ENCODE results near the gene PRR14. TPM values are rescaled to one million over a fixed set of nuclear protein-coding genes. Genes with fewer than 3 reads are reported as not detected.
"Not testable (repeated sequence)": the region's sequence is repeated elsewhere in the genome, so short reads cannot be mapped to it uniquely, and the experiment has no call there.

Gene PRR14
- total RNA-seq, 2 donors from 2014 or later, result 21.2 to 35.4 TPM

GRCh38 chr16:30699615-30700099 is 48.9 kb downstream of the PRR14 start:
- H3K4me3 ChIP-seq (ENCODE audit: low read length), result peak overlapping the region; percentile 99
- H3K27me3 Mint-ChIP-seq (ENCODE audit: insufficient read depth), result peaks cover 28% of the 10 kb centered on the region
- DNase-seq, result no peak
- peaks cover 8% of the 10 kb centered on the region for H3K27me3 ChIP-seq (ENCODE audit: control insufficient read depth, insufficient read depth, low read length, poor library complexity, severe bottlenecking)
- no peak for TF ChIP-seq CTCF (conservative IDR thresholded peaks at IDR 0.05)
- peaks cover 39% of the 10 kb centered on the region for H3K36me3 ChIP-seq (ENCODE audit: control insufficient read depth, insufficient read depth, low read length)
- peaks cover 12% of the 10 kb centered on the region for H3K4me1 Mint-ChIP-seq
- H3K9me3 Mint-ChIP-seq, result no peaks in the 10 kb centered on the region
- peak overlapping the region; percentile 100 for H3K27ac ChIP-seq (ENCODE audit: low read depth, low read length)
- WGBS, 2 experiments (ENCODE audit: insufficient coverage in 1 of 2, insufficient read length in 1 of 2), result 53 to 70% methylated on average over 5 to 7 of the region's 8 CpGs
- peak overlapping the region; percentile 100 for H3K9ac ChIP-seq (ENCODE audit: extremely low read depth, low read length, poor library complexity, severe bottlenecking)
- H3K9me3 ChIP-seq (ENCODE audit: control insufficient read depth, low read length), result no peaks in the 10 kb centered on the region
- H3K4me1 ChIP-seq (ENCODE audit: control insufficient read depth, insufficient read depth, low read length), result no peaks in the 10 kb centered on the region
- peaks cover 32% of the 10 kb centered on the region for H3K36me3 Mint-ChIP-seq (ENCODE audit: low read depth)
- H3K4me3 Mint-ChIP-seq, result peak overlapping the region; percentile 81
- peak overlapping the region; percentile 94 for H3K27ac Mint-ChIP-seq

- Mint-ChIP-seq H3K4me1 (peaks cover 12% of the 10 kb centered on the region), H3K27me3 (ENCODE audit: insufficient read depth) (peaks cover 20% of the 10 kb centered on the region), H3K36me3 (ENCODE audit: low read depth) (peaks cover 37% of the 10 kb centered on the region), H3K27ac (no peak overlapping the region), H3K9me3 (no peaks in the 10 kb centered on the region), H3K4me3 (no peak overlapping the region)
- Histone ChIP-seq H3K4me1 (ENCODE audit: control insufficient read depth, insufficient read depth, low read length) (no peaks in the 10 kb centered on the region), H3K27me3 (ENCODE audit: control insufficient read depth, insufficient read depth, low read length, poor library complexity, severe bottlenecking) (no peaks in the 10 kb centered on the region), H3K36me3 (ENCODE audit: control insufficient read depth, insufficient read depth, low read length) (peaks cover 44% of the 10 kb centered on the region), H3K9me3 (ENCODE audit: control insufficient read depth, low read length) (no peaks in the 10 kb centered on the region), H3K9ac (ENCODE audit: extremely low read depth, low read length, poor library complexity, severe bottlenecking) (no peak overlapping the region), H3K4me3 (ENCODE audit: low read length) (peak overlapping the region; percentile 99), H3K27ac (ENCODE audit: low read depth, low read length) (no peak overlapping the region)
- no peak for TF ChIP-seq CTCF (conservative IDR thresholded peaks at IDR 0.05)
- no peak for DNase-seq
- WGBS, 2 experiments (ENCODE audit: insufficient coverage in 1 of 2, insufficient read length in 1 of 2), result 82 to 89% methylated on average over 6 to 9 of the region's 9 CpGs
Observed at GRCh38 chr16:30700491-30700890, 49.7 kb downstream of the PRR14 start.

- Histone ChIP-seq H3K27ac (ENCODE audit: low read depth, low read length) (no peak overlapping the region), H3K4me1 (ENCODE audit: control insufficient read depth, insufficient read depth, low read length) (no peaks in the 10 kb centered on the region), H3K9me3 (ENCODE audit: control insufficient read depth, low read length) (no peaks in the 10 kb centered on the region), H3K36me3 (ENCODE audit: control insufficient read depth, insufficient read depth, low read length) (peaks cover 49% of the 10 kb centered on the region), H3K9ac (ENCODE audit: extremely low read depth, low read length, poor library complexity, severe bottlenecking) (no peak overlapping the region), H3K4me3 (ENCODE audit: low read length) (no peak overlapping the region), H3K27me3 (ENCODE audit: control insufficient read depth, insufficient read depth, low read length, poor library complexity, severe bottlenecking) (no peaks in the 10 kb centered on the region)
- peaks cover 16% of the 10 kb centered on the region for H3K27me3 Mint-ChIP-seq (ENCODE audit: insufficient read depth)
- no peak overlapping the region for H3K4me3 Mint-ChIP-seq
- H3K4me1 Mint-ChIP-seq, result peaks cover 12% of the 10 kb centered on the region
- no peak overlapping the region for H3K27ac Mint-ChIP-seq
- WGBS, 2 experiments (ENCODE audit: insufficient coverage in 1 of 2, insufficient read length in 1 of 2), result 90 to 100% methylated on average over 2 to 4 of the region's 5 CpGs
- no peak for DNase-seq
- peaks cover 40% of the 10 kb centered on the region for H3K36me3 Mint-ChIP-seq (ENCODE audit: low read depth)
- H3K9me3 Mint-ChIP-seq, result no peaks in the 10 kb centered on the region
- no peak for TF ChIP-seq CTCF (conservative IDR thresholded peaks at IDR 0.05)
Observed at GRCh38 chr16:30700971-30701370, 50.2 kb downstream of the PRR14 start.

GRCh38 chr16:30703071-30703470 is 52.3 kb downstream of the PRR14 start:
- H3K9me3 ChIP-seq (ENCODE audit: control insufficient read depth, low read length); H3K4me1 ChIP-seq (ENCODE audit: control insufficient read depth, insufficient read depth, low read length); H3K9ac ChIP-seq (ENCODE audit: extremely low read depth, low read length, poor library complexity, severe bottlenecking); H3K27me3 ChIP-seq (ENCODE audit: control insufficient read depth, insufficient read depth, low read length, poor library complexity, severe bottlenecking); H3K27me3 Mint-ChIP-seq (ENCODE audit: insufficient read depth); DNase-seq; H3K27ac ChIP-seq (ENCODE audit: low read depth, low read length); H3K4me3 Mint-ChIP-seq; H3K9me3 Mint-ChIP-seq; H3K4me1 Mint-ChIP-seq; H3K27ac Mint-ChIP-seq; H3K4me3 ChIP-seq (ENCODE audit: low read length): not testable (repeated sequence)
- H3K36me3 Mint-ChIP-seq (ENCODE audit: low read depth), result peaks cover 58% of the 10 kb centered on the region
- H3K36me3 ChIP-seq (ENCODE audit: control insufficient read depth, insufficient read depth, low read length), result peaks cover 70% of the 10 kb centered on the region
- WGBS, 2 experiments (ENCODE audit: insufficient coverage in 1 of 2, insufficient read length in 1 of 2), result 97 to 98% methylated on average over 9 to 11 of the region's 12 CpGs

Data from endodermal cell (in vitro differentiated cells).